Raji (cell line): ENCODE results near the gene MCOLN3.

Source experiments
- POLR2A ChIP-seq: IDR thresholded peaks from 2 replicates; pipeline ENCODE4 v1.6.1; 2011; ENCODE audit warnings: low read depth, low read length, control low read depth; ENCODE audit not compliant: insufficient read depth

MCOLN3 gene

GRCh38 chr1:84973498-84974334, 74.6 kb downstream of the MCOLN3 start:
- TF ChIP-seq POLR2A, result no peak

GRCh38 chr1:84972377-84972987, 75.8 kb downstream of the MCOLN3 start:
- no peak for TF ChIP-seq POLR2A

GRCh38 chr1:84971957-84972356, 76.3 kb downstream of the MCOLN3 start:
- no peak for TF ChIP-seq POLR2A

GRCh38 chr1:84969489-84970250, 78.6 kb downstream of the MCOLN3 start:
- TF ChIP-seq POLR2A, result no peak

GRCh38 chr1:84968865-84969264, 79.4 kb downstream of the MCOLN3 start:
- TF ChIP-seq POLR2A, result no peak

GRCh38 chr1:84968101-84968500, 80.2 kb downstream of the MCOLN3 start:
- TF ChIP-seq POLR2A, result no peak
